ENCODE data around the gene DKK3.
"Not testable (repeated sequence)": the region's sequence is repeated elsewhere in the genome, so short reads cannot be mapped to it uniquely, and the experiment has no call there.

DKK3 gene

DNA sequence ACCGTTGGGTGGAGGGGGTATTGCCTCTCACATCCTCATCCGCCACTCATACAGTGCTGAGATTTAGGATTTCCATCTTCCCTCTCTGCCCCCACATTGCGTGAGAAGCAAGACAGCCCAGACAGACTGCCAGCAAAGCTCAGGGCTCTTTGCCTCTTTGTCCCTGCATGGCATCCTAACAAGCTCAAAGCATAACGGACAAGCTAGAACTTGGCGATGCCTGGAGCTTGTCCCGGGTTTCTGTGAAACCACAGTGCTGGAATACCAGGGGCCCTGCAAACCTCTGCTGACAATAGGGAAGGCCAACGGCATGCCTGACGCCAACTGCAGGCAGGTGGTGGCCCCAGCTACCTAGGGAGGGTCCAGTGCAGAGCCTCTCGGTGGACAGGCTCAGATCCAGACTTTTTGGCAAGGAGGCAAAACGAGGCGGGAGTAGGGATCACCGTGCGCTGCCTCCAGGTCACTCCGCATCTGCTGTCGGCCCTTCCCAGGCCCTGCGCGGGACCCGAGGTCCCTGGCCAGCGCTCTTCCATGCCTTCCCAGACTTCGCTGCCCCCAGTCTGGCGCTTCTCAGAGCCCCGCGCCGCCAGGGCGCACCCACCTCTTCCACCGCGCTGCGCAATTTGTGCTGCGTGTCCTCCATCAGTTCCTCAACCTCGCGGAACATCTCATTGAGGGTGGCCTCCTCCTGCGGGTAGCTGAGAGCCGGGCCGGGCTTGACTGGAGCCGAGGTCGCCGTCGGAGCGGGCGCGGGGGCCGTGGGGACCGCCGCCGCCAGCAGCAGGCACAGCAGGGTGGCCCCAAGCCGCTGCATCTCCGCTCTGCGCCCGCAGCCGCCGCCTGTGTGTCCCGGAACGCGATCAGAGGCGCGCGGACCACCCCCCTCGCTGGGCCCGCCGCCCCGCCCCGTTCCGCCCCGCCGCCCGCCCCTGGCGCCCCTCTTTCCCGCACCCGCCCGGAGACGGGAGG is at the start of gene DKK3:
Gene DKK3, minus strand, starts transcription at position 858 of the 969 bp plus-strand sequence. Its CDS starts 44 bp downstream, at position 814.
- DNase-seq = peak; percentile 18

DNA sequence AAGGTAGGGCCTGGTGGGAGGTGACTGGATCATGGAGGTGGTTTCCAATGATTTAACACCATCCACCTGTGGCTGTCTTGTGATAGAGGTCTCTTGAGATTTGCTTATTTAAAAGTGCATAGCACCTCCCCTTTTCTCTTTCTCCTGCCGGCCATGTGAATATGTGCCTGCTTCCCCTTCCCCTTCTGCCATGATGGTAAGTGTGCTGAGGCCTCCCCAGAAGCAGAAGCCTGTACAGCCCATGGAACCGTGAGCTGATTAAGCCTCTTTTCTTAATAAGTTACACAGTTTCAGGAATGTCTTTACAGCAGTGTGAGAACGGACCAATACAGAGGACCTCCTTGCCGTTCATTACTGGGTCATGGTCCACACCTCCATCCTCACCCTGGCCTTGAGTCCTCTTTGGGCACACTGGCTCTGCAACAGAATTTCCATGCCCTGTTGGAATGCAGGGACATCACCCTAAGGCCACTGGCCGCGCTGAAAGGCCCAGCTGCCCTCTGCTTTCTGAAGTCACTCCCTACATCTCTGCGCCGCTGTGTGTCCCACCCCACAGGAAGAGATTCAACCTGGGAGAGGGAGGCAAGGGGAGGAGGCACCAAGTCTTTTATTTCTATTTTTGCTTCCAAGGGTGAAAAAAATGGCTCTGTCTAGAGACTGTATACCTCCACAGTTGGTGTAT is 49.0 kb upstream of the DKK3 start:
- DNase-seq = no peak

DNA sequence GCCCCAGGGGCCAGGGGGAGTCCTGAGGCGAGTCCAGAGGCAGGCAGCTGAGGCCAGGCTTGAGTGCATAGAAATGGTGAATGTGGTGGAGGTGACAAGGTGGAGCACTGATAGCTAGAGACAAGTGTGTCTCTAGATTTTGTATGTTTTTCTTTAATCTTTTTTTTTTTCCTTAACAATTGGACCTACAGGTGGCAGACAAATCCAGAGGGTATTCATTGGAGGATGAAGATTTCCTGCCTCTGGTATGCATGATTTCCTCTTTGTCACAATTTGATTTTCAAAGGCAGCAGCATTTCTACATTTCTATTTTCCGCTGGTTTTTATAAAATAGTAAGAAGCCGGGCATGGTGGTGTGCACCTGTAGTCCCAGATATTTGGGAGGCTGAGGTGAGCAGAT is 47.7 kb upstream of the DKK3 start:
- DNase-seq = no peak

GRCh38 chr11:12053606-12054361 is 45.4 kb upstream of the DKK3 start:
- no peak for DNase-seq

GRCh38 chr11:12052676-12053605 is 44.5 kb upstream of the DKK3 start:
- peak; percentile 15 for DNase-seq

- no peak for DNase-seq
Measured at GRCh38 chr11:12051287-12051662, 42.8 kb upstream of the DKK3 start.

DNA sequence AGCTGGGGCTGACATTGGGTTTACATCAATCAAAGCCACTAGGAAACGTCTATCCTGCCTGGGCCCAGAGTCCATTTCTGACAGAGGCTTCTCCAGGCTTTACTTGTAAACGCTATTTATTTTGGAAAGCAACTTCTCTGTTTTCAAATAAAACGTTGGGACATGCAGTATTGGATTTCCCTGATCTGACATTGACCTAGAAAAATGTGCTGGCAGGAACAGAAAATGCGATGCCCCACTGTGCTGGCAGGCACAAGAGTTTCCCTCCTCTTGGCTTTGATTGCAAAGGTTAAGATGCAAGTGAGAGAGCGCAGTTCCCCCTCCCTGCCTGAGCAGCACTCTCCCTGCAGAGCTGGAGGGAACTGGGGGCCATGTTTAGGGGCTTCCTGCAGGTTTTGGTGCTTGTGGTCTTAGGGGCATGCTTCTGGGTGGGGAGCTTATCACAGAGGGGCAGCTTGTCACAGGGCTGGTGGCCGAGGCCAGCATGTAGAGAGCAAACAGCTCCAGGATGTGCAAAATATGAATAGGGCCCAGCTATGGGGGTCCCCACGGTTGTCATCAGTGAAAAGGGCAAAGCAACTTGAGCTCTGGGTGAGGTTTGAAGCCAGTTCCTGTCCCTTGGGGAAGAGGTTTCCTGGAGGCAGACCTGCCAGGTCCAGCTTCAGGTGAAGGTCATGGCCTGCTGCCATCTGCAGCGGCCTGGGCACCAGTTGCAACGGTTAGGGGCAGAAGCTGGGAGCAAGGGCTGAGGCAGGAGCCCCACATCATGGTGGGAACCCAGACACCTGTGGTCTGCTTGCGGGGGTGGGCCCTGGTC is 42.3 kb upstream of the DKK3 start:
- no peak for DNase-seq

GRCh38 chr11:12048936-12049790 is 40.7 kb upstream of the DKK3 start:
- DNase-seq = no peak

- DNase-seq = no peak
Measured at GRCh38 chr11:12046636-12047236, 38.3 kb upstream of the DKK3 start.

DNA sequence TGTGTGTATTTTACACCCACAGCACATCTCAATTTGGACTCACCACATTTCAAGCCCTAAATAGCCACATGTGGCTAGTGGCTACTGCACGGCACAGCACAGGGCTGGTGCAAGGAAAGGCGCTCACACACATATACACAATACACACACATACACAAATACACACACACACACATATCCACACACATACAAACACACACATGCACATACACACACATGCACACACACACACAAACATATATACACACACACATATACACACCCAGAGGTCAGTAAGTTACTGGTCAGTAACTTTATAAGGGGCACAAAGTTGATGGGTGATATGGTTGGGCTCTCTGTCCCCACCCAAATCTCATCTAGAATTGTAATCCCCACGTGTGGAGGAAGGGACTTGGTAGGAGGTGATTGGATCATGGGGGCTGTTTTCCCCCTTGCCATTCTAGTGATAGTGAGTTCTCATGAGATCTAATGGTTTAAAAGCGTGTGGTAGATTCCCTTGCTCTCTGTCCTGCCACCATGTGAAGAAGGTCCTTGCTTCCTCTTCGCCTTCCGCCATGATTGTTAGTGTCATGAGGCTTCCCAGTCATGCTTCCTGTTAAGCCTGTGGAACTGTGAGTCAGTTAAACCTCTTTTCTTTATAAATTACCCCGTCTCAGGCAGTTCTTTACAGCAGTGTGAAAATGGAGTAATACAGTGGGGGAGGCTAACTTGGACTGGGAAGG is 37.6 kb upstream of the DKK3 start:
- no peak for DNase-seq

GRCh38 chr11:12044799-12045198 is 36.4 kb upstream of the DKK3 start:
- DNase-seq = no peak

DNA sequence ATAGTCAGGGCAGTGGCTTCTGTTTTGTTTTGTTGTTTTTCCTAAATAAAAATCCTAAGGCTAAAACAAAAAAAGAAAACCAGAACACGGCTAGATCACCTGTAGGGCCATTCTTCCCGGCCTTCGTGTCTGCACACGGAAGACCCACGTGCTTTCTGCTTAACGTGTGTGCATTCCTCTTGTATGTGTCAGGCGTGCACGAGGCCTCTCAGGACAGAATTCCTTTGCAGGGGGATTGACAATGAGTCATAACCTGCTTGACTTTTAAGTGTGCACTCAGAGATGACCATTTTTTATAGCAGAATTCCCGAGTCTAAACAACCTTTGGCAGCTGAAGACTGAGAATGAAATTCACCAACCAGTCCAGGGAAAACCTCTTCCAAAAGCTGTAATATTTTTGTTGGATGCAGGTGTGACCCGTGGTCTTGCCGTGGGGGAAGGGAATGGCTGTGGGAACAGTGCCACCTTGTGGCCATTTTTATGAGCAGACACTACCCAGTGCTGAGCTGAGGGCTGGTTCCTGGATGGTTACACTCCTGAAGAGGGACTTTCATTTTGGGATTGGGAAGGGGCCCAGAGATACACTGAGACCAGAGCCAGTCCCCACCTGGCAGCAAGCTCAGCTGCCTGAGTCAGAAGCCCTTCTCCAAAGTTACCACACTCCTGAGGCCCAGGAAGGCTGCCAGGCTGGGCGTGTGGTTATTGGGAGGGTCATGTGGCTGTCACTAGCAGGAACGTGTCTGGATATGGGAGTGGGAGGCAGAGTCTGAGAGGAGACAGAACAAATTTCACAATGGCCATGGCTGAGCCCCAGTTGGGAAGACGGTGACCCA is 35.7 kb upstream of the DKK3 start:
- DNase-seq = peak; percentile 65

- DNase-seq = no peak
Measured at GRCh38 chr11:12043221-12043620, 34.8 kb upstream of the DKK3 start.

DNA sequence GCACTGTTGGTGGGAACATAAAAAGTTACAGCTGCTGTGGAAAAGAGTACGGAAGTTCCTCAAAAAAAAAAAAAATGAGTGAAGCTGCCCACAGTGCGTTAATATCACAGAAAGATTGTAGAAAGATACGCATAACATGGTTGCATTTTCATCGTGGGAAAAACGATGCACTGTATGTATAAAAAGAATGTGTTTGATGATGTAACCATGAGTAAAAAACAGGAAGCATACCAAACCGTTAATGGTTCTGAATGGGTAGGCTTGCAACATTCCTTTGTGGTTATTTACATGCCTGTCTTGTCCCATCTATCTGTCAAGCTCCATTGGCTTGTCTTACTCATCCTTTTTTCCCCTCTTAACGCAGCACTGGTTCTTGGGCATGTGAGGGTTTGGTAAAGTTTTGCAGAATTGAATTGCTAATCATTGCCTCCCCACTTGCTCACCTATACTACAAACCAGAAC is 33.8 kb upstream of the DKK3 start:
- DNase-seq = no peak

- not testable (repeated sequence) for DNase-seq
Measured at GRCh38 chr11:12040719-12041118, 32.3 kb upstream of the DKK3 start.

DNA sequence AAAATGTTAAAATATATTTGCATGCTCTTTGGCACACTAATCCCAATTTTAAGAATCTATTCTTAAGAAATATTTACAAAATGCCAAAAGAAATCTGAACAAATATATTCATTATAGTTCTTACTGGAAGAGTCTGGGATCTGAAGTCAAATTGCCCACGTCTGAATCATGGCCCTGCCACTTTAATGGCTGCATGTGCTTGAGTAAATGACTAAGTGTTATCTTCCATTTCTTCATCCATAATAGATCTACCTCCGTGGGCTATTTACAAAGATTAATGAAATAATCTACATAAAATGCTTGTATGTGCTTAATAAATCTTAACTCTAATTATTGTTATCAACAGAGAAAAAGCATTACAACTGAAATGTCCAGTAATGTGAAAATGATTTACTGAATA is 24.5 kb upstream of the DKK3 start:
- DNase-seq = no peak

DNA sequence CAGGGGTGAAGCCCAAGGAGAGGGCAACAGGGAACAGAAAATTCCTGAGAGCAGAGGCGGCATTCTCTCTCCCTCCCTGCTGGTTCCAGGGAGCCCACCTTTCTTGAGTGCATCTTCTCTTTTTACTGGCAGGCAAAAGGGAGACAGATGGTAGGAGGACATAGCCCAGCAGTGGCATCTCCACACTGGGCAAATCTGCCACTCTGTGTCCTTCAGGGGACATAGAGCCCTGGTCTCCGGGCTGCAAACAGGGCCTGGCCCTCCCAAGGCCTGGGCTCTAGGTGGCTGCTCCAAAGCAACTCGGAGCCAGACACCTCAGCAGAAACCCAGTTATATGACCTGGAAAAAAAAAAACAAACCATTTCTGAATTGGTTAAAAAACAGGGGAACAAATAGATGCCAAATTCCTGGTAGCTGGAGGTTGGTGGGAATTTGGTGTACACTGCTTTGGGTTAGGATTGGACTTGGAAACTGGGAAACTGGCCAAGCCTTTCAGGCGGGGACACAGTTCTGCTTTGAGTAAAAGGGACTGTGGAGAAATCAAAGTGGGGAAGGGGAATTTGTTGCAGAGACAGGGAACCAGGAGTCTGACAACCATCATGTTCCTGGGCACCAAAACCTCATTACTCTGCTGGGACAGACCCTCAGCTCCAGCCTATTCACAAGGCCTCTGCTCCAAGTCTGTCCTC is 23.6 kb upstream of the DKK3 start:
- no peak for DNase-seq

Data from CD4-positive, alpha-beta T cell treated with Interleukin-17A for 1 hour (primary cell).